GM18909 (cell line): ENCODE data around the gene PEX11A.

Source experiments
- ATAC-seq: cut with Tn5 transposase; IDR thresholded peaks from one replicate; pipeline ENCODE4 v1.9.1; 2021; ENCODE audit warnings: mild to moderate bottlenecking; ENCODE audit not compliant: unreplicated experiment, poor library complexity

Gene PEX11A

DNA sequence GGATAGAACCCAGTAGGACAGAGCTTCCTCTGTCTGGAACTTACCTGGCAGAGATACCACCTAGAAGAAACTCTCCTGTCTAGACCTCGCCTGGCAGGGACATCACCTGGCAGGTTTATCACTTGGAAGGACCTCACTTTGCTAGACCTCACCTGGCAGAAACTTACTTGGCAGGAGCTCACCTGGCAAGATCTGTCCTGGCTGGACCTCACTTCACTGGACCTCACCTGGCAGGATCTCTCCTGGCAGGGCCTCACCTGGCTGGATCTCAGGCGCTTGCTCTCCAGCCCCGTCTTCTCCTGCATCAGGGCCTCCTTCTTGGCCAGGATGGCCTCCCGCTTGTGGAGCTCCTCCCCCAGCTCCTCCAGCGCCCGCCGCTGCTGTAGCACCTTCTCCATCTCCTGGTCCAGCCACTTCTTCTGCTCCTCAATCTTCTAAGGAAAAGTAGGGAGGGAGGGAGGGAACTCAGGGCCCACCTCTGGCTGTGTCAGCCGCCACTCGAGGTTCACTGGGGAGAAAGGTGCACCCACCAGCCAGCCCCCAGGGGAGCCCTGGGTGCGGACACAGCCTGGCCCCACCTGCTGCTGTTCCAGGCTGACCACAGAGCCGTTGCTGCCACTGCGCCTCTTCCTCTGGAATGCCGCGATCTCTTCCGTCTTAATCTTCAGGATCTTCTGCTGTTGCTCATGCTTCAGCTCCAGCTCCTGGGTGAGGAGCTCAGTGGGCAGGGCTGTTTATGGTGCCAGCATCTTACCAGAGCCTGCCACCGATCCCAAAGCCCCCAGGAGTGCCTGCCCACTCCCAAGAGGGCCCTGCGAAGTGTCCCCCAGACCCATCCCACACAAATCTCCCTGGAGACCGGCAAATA lies 57.8 kb downstream of the PEX11A start:
- no peak for ATAC-seq

- no peak for ATAC-seq
Measured at GRCh38 chr15:89631902-89632264, 58.7 kb downstream of the PEX11A start.
